PC-9 (cell line): ENCODE data around the gene CIZ1.

ENCODE experiments used
- EZH2 ChIP-seq: fragments of 200-600 bp; sonication (generic); IDR thresholded peaks from 2 replicates; pipeline ENCODE4 v1.8.0; 2017; ENCODE audit warnings: antibody characterized with exemption, low read depth
- TF ChIP-seq, protein P1 (sequence below): fragments of 200-600 bp; sonication (generic); conservative IDR thresholded peaks from 2 replicates; pipeline ENCODE4 v1.6.1; 2017; ENCODE audit warnings: mixed run types, antibody characterized with exemption, mild to moderate bottlenecking, moderate library complexity

DNA sequence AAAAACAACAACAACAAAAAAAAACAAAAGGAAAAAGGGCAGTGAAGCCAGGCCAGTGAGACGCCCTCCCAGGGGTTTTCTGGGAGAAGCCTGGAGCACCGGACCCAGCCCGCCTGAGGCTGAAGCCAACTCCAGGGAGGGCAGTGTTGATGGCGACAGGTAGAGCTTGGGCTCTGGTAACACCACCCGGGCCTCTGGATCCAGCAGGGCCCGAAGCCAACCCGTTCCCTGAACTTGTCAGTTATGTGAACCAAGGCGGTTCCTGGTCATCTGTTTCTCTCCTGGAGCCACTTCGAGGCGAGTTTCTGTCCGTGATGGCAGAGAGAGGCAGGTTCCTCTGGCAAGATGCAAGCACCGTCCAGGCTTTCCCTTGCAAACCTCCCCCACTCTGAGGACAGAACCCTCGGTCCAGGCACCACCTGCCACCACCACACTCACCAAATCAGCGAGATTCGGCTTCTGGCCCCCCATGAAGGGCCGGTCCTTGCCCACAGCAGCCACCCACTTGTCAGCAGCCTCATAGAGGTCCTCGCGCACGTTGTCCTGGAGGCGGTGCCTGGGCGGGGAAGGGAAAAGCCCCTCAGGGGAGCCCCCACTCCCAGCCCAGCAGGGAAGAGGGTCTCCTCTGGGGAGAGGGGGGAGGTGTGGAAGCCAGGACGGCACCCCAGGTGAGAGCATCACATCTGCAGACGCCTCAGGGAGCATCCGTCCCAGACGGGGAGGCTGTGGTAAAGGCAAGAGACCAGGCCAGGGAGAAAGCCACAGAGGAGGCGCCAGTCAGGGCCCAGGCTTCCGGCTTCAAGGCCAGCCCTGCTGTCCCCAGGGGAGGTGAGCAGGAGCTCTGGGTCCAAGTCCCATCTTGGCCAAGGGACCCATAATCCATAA, 69.2 kb downstream of the CIZ1 start:
- TF ChIP-seq, protein P1, sequence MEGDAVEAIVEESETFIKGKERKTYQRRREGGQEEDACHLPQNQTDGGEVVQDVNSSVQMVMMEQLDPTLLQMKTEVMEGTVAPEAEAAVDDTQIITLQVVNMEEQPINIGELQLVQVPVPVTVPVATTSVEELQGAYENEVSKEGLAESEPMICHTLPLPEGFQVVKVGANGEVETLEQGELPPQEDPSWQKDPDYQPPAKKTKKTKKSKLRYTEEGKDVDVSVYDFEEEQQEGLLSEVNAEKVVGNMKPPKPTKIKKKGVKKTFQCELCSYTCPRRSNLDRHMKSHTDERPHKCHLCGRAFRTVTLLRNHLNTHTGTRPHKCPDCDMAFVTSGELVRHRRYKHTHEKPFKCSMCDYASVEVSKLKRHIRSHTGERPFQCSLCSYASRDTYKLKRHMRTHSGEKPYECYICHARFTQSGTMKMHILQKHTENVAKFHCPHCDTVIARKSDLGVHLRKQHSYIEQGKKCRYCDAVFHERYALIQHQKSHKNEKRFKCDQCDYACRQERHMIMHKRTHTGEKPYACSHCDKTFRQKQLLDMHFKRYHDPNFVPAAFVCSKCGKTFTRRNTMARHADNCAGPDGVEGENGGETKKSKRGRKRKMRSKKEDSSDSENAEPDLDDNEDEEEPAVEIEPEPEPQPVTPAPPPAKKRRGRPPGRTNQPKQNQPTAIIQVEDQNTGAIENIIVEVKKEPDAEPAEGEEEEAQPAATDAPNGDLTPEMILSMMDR, result no peak
- no peak for TF ChIP-seq EZH2
